Neural crest cell (in vitro differentiated cells): ENCODE results near the gene SPATA17. TPM values are rescaled to one million over a fixed set of nuclear protein-coding genes. Genes with fewer than 3 reads are reported as not detected.
A peak's percentile ranks its signal among the peaks of the same experiment; 100 is the strongest.

ENCODE experiments used
- DNase-seq: peaks from one replicate; pipeline ENCODE4 v3.0.0; 2021; ENCODE audit warnings: low read depth, mixed read lengths, low spot score
- H3K27ac Mint-ChIP-seq: one replicate; pipeline ENCODE4 v1.8.0; 2021; ENCODE audit warnings: mild to moderate bottlenecking, mixed read lengths; ENCODE audit not compliant: unreplicated experiment
- H3K27me3 Mint-ChIP-seq: 2 replicates; pipeline ENCODE4 v1.8.0; 2021; ENCODE audit warnings: low read depth, mild to moderate bottlenecking, mixed read lengths
- H3K36me3 Mint-ChIP-seq: 2 replicates; pipeline ENCODE4 v1.8.0; 2021; ENCODE audit warnings: low read depth, mild to moderate bottlenecking, mixed read lengths
- H3K4me1 Mint-ChIP-seq: 2 replicates; pipeline ENCODE4 v1.8.0; 2021; ENCODE audit warnings: mixed read lengths
- H3K4me3 Mint-ChIP-seq: one replicate; pipeline ENCODE4 v1.8.0; 2021; ENCODE audit warnings: mild to moderate bottlenecking, mixed read lengths
- H3K9me3 Mint-ChIP-seq: 2 replicates; pipeline ENCODE4 v1.8.0; 2021; ENCODE audit warnings: mixed read lengths
- total RNA-seq: library from RNA; stranded (reverse); gene quantifications from 2 replicates; pipeline ENCODE4 v1.2.1, GENCODE V29; 2021
- TF ChIP-seq, protein P1 (sequence below): fragments of 200-600 bp; sonication (generic); conservative IDR thresholded peaks from 2 replicates; pipeline ENCODE4 v1.5.0; 2021; ENCODE audit warnings: antibody characterized with exemption, mild to moderate bottlenecking

SPATA17 gene
- total RNA-seq, 1 donor from 2014 or later = 1.7 TPM

GRCh38 chr1:217885181-217885580, 254.0 kb downstream of the SPATA17 start:
- no peak overlapping the region for H3K4me3 Mint-ChIP-seq
- no peaks in the 10 kb centered on the region for H3K36me3 Mint-ChIP-seq
- TF ChIP-seq, protein P1, sequence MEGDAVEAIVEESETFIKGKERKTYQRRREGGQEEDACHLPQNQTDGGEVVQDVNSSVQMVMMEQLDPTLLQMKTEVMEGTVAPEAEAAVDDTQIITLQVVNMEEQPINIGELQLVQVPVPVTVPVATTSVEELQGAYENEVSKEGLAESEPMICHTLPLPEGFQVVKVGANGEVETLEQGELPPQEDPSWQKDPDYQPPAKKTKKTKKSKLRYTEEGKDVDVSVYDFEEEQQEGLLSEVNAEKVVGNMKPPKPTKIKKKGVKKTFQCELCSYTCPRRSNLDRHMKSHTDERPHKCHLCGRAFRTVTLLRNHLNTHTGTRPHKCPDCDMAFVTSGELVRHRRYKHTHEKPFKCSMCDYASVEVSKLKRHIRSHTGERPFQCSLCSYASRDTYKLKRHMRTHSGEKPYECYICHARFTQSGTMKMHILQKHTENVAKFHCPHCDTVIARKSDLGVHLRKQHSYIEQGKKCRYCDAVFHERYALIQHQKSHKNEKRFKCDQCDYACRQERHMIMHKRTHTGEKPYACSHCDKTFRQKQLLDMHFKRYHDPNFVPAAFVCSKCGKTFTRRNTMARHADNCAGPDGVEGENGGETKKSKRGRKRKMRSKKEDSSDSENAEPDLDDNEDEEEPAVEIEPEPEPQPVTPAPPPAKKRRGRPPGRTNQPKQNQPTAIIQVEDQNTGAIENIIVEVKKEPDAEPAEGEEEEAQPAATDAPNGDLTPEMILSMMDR = no peak
- H3K4me1 Mint-ChIP-seq = no peaks in the 10 kb centered on the region
- no peak overlapping the region for H3K27ac Mint-ChIP-seq
- peaks cover 7% of the 10 kb centered on the region for H3K27me3 Mint-ChIP-seq
- peaks cover 3% of the 10 kb centered on the region for H3K9me3 Mint-ChIP-seq
- no peak for DNase-seq

- Mint-ChIP-seq H3K4me1 (no peaks in the 10 kb centered on the region), H3K36me3 (no peaks in the 10 kb centered on the region), H3K9me3 (peaks cover 5% of the 10 kb centered on the region), H3K27me3 (peaks cover 7% of the 10 kb centered on the region), H3K4me3 (no peak overlapping the region), H3K27ac (no peak overlapping the region)
- no peak for DNase-seq
- TF ChIP-seq, protein P1 = no peak
Measured at GRCh38 chr1:217888328-217888727, 257.2 kb downstream of the SPATA17 start.

DNA sequence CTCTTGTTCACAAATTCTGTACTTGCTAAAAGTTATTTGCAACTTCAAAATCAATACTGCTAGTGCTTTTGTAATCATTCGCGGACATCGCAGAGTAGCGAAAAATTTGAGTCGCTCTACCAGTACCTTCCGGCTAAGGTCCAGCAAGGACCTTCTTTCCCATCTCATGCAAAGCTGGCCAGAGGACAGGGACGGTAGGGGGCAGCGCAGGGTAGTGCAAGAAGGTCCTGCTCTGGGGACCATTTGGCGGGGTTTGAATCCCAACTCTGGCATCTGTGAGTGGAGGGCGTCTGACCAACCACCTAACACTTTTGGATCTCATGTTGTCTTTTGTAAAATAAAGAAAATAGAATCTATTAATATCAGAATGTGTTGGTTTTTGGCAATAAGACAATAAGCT, 258.3 kb downstream of the SPATA17 start:
- Mint-ChIP-seq H3K36me3 (no peaks in the 10 kb centered on the region), H3K27ac (no peak overlapping the region), H3K9me3 (peaks cover 5% of the 10 kb centered on the region), H3K4me1 (no peaks in the 10 kb centered on the region), H3K27me3 (peaks cover 7% of the 10 kb centered on the region), H3K4me3 (no peak overlapping the region)
- TF ChIP-seq, protein P1 = peak; percentile 51
- peak; percentile 32 for DNase-seq

DNA sequence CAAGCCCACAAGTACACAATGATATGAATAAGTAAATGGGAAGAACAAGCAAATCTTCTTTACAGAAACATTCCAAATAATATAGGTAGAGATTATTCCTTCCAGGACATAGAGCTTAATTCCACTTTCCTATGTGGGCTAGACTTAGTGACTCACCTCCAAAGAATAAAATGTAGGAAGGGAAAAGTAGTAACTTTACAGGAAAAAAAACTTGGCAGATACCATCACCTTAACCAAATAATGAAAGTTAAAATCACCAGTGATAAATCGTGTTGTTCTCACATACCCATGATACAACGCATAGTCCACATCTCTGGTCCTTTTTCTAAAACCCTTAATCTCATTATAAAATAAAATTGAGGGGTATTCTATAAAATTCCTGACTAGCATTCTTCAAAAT, 260.8 kb downstream of the SPATA17 start:
- DNase-seq = no peak
- H3K4me1 Mint-ChIP-seq = no peaks in the 10 kb centered on the region
- H3K36me3 Mint-ChIP-seq = no peaks in the 10 kb centered on the region
- H3K4me3 Mint-ChIP-seq = no peak overlapping the region
- TF ChIP-seq, protein P1 = no peak
- peaks cover 5% of the 10 kb centered on the region for H3K9me3 Mint-ChIP-seq
- peaks cover 7% of the 10 kb centered on the region for H3K27me3 Mint-ChIP-seq
- no peak overlapping the region for H3K27ac Mint-ChIP-seq

DNA sequence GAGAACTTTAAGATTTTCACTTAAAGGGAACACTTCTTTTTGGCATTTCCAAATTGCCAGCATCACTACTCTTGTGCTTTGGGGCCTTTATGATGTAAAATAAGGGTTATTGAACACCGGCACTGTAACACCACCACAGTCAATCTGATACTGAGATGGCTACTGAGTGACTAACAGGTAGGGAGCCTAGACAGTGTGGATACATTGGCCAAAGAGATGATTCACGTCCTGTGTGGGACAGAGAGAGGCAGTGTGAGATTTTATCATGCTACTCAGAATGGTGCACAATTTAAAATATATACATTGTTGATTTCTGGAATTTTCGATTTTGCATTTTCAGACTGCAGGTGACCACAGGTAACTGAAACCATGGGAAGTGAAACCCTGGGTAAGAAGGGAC, 261.6 kb downstream of the SPATA17 start:
- H3K36me3 Mint-ChIP-seq = no peaks in the 10 kb centered on the region
- peaks cover 5% of the 10 kb centered on the region for H3K9me3 Mint-ChIP-seq
- H3K27ac Mint-ChIP-seq = no peak overlapping the region
- H3K27me3 Mint-ChIP-seq = peaks cover 6% of the 10 kb centered on the region
- DNase-seq = no peak
- TF ChIP-seq, protein P1 = no peak
- no peaks in the 10 kb centered on the region for H3K4me1 Mint-ChIP-seq
- no peak overlapping the region for H3K4me3 Mint-ChIP-seq

GRCh38 chr1:217895841-217896240, 264.7 kb downstream of the SPATA17 start:
- Mint-ChIP-seq H3K27me3 (no peaks in the 10 kb centered on the region), H3K4me3 (no peak overlapping the region), H3K36me3 (no peaks in the 10 kb centered on the region), H3K4me1 (no peaks in the 10 kb centered on the region), H3K9me3 (peaks cover 2% of the 10 kb centered on the region), H3K27ac (no peak overlapping the region)
- TF ChIP-seq, protein P1 = no peak
- no peak for DNase-seq
